Lower lobe of right lung (tissue), 2 donors: ENCODE data around the gene CCDC146. TPM values are rescaled to one million over a fixed set of nuclear protein-coding genes. Genes with fewer than 3 reads are reported as not detected.

ENCODE experiments used
- ATAC-seq, 2 donors: fragments of 200-7000 bp; cut with Tn5 transposase; one replicate each; pipeline ENCODE4 v1.9.1; 2020 to 2022; ENCODE audit warnings: mild to moderate bottlenecking in 2 of 2, moderate library complexity in 2 of 2
- DNase-seq: peaks from one replicate; pipeline ENCODE4 v3.0.0-alpha.2; 2020
- H3K27ac ChIP-seq: fragments of 200-600 bp; one replicate; pipeline ENCODE4 v1.8.0; 2022
- H3K27me3 ChIP-seq: fragments of 200-600 bp; one replicate; pipeline ENCODE4 v1.8.0; 2022; ENCODE audit warnings: low read depth
- H3K36me3 ChIP-seq: fragments of 200-600 bp; one replicate; pipeline ENCODE4 v1.8.0; 2022; ENCODE audit warnings: mild to moderate bottlenecking
- H3K4me1 ChIP-seq: fragments of 200-600 bp; one replicate; pipeline ENCODE4 v1.8.0; 2022
- H3K4me3 ChIP-seq: fragments of 200-600 bp; one replicate; pipeline ENCODE4 v1.8.0; 2022; ENCODE audit warnings: mild to moderate bottlenecking
- H3K9me3 ChIP-seq: fragments of 200-600 bp; one replicate; pipeline ENCODE4 v1.8.0; 2022
- intact Hi-C: fragments of 100-400 bp; cut with DNase I; formaldehyde crosslinking; loops from one replicate; pipeline ENCODE4 v1.11.0; 2022
- total RNA-seq: library from RNA; stranded (reverse); fragmentation: NEBNext Ultra II Directional; extraction: Animal tissue kit (Norgen Biotek cat#: 25700); gene quantifications from one replicate; pipeline ENCODE4 v1.2.1, GENCODE V29; 2021
- TF ChIP-seq, protein P1 (sequence below): fragments of 200-600 bp; IDR thresholded peaks from one replicate; pipeline ENCODE4 v1.8.0; 2022; ENCODE audit warnings: antibody characterized with exemption, mild to moderate bottlenecking
- donor health status: DM: no; HTN: yes; CAD: no; lungs with severe emphysema.

CCDC146 gene
- total RNA-seq, 1 donor from 2014 or later, result 17.3 TPM

GRCh38 chr7:77181015-77181595, 58.7 kb downstream of the CCDC146 start:
- no peak for ATAC-seq
- peaks cover 12% of the 10 kb centered on the region for H3K4me1 ChIP-seq
- H3K36me3 ChIP-seq, result no peaks in the 10 kb centered on the region
- TF ChIP-seq, protein P1, sequence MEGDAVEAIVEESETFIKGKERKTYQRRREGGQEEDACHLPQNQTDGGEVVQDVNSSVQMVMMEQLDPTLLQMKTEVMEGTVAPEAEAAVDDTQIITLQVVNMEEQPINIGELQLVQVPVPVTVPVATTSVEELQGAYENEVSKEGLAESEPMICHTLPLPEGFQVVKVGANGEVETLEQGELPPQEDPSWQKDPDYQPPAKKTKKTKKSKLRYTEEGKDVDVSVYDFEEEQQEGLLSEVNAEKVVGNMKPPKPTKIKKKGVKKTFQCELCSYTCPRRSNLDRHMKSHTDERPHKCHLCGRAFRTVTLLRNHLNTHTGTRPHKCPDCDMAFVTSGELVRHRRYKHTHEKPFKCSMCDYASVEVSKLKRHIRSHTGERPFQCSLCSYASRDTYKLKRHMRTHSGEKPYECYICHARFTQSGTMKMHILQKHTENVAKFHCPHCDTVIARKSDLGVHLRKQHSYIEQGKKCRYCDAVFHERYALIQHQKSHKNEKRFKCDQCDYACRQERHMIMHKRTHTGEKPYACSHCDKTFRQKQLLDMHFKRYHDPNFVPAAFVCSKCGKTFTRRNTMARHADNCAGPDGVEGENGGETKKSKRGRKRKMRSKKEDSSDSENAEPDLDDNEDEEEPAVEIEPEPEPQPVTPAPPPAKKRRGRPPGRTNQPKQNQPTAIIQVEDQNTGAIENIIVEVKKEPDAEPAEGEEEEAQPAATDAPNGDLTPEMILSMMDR, result no peak
- H3K4me3 ChIP-seq, result no peak overlapping the region
- DNase-seq, result no peak
- no peak overlapping the region for H3K27ac ChIP-seq
- intact Hi-C loops, result no loop called here
- no peaks in the 10 kb centered on the region for H3K27me3 ChIP-seq
- no peaks in the 10 kb centered on the region for H3K9me3 ChIP-seq

DNA sequence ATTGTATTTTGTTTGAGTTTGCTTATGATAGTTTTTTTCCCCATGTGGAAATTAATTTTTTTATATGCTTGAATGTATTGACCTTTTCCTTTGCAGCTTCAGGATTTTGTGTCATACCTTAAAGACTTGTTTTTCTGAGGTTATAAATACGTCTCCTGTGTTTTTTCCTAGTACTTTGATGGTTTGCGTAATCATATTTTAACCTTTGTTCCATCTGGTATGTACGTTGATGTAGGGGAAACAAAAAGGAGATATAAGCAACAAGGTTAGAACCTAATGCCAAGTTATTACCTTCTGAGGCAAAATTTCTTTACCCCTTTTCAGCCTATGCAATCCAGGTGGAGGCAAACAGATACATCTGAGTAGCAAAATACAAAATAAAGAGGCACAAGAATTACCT, 59.3 kb downstream of the CCDC146 start:
- TF ChIP-seq, protein P1, result no peak
- no peaks in the 10 kb centered on the region for H3K27me3 ChIP-seq
- H3K36me3 ChIP-seq, result no peaks in the 10 kb centered on the region
- H3K4me3 ChIP-seq, result no peak overlapping the region
- intact Hi-C loops, result no loop called here
- ATAC-seq, result no peak
- H3K27ac ChIP-seq, result no peak overlapping the region
- no peaks in the 10 kb centered on the region for H3K9me3 ChIP-seq
- DNase-seq, result no peak
- peaks cover 12% of the 10 kb centered on the region for H3K4me1 ChIP-seq

DNA sequence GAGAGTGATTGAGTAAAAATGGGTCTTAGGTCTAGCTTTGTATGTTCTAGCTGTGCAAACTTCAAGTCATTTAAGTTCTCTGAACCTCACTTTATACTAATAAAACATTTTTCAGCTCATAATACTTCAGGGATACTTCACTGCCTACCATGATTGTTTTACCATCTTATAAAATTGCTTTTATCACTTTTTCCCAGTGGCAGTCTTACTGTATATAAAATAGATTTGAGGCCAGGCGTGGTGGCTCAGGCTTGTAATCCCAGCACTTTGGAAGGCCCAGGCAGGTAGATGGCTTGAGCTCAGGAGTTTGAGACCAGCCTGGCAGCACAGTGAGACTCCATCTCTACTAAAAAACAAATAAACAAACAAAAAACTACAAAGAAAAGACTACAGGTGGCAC, 59.8 kb downstream of the CCDC146 start:
- DNase-seq (no peak), ATAC-seq (no peak)
- H3K4me1 ChIP-seq, result peaks cover 12% of the 10 kb centered on the region
- H3K27me3 ChIP-seq, result no peaks in the 10 kb centered on the region
- intact Hi-C loops, result no loop called here
- H3K36me3 ChIP-seq, result no peaks in the 10 kb centered on the region
- TF ChIP-seq, protein P1, result no peak
- H3K4me3 ChIP-seq, result no peak overlapping the region
- no peaks in the 10 kb centered on the region for H3K9me3 ChIP-seq
- no peak overlapping the region for H3K27ac ChIP-seq

DNA sequence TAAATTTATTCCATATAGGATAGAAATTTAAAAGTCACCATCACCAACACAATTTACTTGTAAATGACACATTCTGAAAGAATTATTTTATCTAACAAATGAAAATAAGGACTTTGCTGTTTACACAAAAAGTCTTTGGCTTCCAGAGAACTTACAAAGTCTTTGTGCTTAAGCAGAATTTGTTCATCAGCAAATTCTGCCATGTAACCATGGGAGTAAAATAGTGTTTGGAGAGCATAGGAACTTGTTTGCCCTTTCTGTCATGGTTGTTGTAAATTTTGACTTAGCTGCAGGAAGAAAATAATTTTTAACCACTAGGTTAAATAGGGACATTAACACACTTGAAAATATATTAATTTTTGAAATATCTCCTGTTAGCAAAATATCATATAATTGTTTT, 62.0 kb downstream of the CCDC146 start:
- intact Hi-C loops, result no loop called here
- no peak for DNase-seq
- no peaks in the 10 kb centered on the region for H3K9me3 ChIP-seq
- no peaks in the 10 kb centered on the region for H3K36me3 ChIP-seq
- TF ChIP-seq, protein P1, result no peak
- no peak overlapping the region for H3K4me3 ChIP-seq
- H3K4me1 ChIP-seq, result peaks cover 12% of the 10 kb centered on the region
- ATAC-seq, result no peak
- no peak overlapping the region for H3K27ac ChIP-seq
- H3K27me3 ChIP-seq, result no peaks in the 10 kb centered on the region

- Histone ChIP-seq H3K27ac (no peak overlapping the region), H3K36me3 (no peaks in the 10 kb centered on the region), H3K27me3 (no peaks in the 10 kb centered on the region), H3K4me3 (no peak overlapping the region), H3K9me3 (no peaks in the 10 kb centered on the region), H3K4me1 (peaks cover 12% of the 10 kb centered on the region)
- DNase-seq, result no peak
- TF ChIP-seq, protein P1, result no peak
- ATAC-seq, result no peak
- intact Hi-C loops, result no loop called here
Observed at GRCh38 chr7:77184990-77185389, 62.6 kb downstream of the CCDC146 start.

- TF ChIP-seq, protein P1, result no peak
- H3K36me3 ChIP-seq, result no peaks in the 10 kb centered on the region
- DNase-seq, result no peak
- H3K27me3 ChIP-seq, result no peaks in the 10 kb centered on the region
- H3K27ac ChIP-seq, result no peak overlapping the region
- H3K9me3 ChIP-seq, result no peaks in the 10 kb centered on the region
- intact Hi-C loops, result no loop called here
- ATAC-seq, result no peak
- H3K4me1 ChIP-seq, result peaks cover 12% of the 10 kb centered on the region
- H3K4me3 ChIP-seq, result no peak overlapping the region
Observed at GRCh38 chr7:77185866-77186265, 63.5 kb downstream of the CCDC146 start.
